GM18861 (cell line): ENCODE results near the gene GZMM.

Source experiments
- ATAC-seq: cut with Tn5 transposase; IDR thresholded peaks from one replicate; pipeline ENCODE4 v1.9.1; 2021; ENCODE audit not compliant: unreplicated experiment

Gene GZMM

GRCh38 chr19:533364-534058, 10.3 kb upstream of the GZMM start:
- no peak for ATAC-seq

DNA sequence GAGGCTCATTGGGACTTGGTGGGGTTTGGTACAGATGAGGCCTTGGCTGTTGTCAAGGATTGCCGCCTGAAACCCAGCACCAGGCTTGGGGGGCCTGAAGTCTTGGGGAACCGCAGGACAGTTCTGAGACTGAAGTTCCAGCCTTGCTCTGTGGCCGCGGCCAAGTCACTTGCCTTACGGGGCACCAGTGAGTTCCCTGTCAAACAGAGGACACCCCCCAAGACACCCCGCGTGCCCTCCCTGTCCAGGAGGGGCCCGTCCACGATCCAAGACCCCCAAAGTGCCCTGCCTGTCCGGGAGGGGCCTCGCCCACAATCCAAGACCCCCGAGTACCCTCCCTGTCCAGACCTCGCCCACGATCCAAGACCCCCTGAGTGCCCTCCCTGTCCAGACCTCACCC, 9.8 kb upstream of the GZMM start:
- ATAC-seq = no peak

- no peak for ATAC-seq
These were observed 8.6 kb upstream of the GZMM start for GRCh38 chr19:535017-535835.

- no peak for ATAC-seq
These were observed 7.6 kb upstream of the GZMM start for GRCh38 chr19:536031-536880.

GRCh38 chr19:536881-537404, 6.9 kb upstream of the GZMM start:
- ATAC-seq = no peak

- no peak for ATAC-seq
These were observed 5.0 kb upstream of the GZMM start for GRCh38 chr19:538641-539428.

DNA sequence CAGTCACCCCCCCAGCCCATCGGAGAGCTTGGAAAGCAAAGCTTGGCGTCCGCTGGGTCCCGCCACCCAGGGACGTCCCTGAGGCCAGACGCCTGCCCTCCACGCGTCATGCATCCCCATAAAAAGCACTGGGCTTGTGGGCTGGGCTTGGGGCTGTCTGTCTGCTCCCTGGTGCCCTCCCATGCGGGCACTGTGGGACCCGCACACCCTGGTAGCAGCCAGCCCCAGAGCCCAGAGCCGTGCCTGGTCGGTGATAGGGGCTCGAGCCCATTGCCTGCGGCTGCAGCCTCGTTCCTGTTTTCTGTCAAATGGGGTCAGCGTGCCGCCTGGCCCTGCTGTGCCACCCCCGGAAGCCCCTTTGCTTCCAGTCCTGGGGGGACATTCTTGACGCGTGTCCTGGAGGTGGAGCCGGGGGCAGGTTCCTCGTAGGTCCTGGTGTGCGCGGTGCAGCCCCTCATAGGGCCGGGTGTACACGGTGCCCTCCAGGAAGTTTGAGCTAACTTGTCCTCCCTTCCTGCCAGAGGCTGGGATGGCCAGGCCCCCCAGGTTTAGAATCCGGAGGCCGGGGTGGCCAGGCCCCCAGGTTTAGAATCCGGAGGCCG, 4.3 kb upstream of the GZMM start:
- no peak for ATAC-seq

DNA sequence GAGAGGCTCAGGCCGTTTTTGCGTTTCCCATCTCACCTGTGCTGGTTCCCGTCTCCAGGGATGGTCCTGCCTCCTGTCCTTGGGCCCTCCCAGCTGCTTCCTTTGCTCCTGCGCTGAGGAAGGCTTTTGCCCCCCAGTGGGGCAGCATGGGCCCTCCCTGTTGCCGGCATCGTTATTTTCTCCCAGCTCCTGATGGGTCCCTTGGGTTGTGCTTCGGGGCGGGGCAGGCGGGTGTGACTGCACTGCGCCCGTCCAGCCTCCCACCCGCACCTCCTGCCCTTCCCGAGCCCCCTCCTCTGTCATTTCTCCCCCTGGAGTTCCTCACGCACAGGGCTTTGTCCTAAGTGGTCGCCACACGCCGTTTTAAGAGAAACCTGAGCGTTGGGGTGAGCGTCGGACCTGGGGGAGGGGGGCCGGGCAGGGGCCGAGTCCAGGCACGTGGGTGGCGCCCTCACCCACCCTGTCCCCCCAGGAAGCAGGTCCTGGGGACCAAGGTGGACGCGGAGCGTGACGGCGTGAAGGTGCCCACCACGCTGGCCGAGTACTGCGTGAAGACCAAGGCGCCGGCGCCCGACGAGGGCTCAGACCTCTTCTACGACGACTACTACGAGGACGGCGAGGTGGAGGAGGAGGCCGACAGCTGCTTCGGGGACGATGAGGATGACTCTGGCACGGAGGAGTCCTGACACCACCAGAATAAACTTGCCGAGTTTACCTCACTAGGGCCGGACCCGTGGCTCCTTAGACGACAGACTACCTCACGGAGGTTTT, 2.8 kb upstream of the GZMM start:
- ATAC-seq = no peak

DNA sequence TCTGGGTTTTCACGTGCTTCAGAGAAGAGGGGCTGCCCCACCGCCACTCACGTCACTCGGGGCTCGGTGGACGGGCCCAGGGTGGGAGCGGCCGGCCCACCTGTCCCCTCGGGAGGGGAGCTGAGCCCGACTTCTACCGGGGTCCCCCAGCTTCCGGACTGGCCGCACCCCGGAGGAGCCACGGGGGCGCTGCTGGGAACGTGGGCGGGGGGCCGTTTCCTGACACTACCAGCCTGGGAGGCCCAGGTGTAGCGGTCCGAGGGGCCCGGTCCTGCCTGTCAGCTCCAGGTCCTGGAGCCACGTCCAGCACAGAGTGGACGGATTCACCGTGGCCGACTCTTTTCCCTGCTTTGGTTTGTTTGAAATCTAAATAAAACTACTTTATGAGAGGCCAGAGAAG, 2.2 kb upstream of the GZMM start:
- no peak for ATAC-seq

DNA sequence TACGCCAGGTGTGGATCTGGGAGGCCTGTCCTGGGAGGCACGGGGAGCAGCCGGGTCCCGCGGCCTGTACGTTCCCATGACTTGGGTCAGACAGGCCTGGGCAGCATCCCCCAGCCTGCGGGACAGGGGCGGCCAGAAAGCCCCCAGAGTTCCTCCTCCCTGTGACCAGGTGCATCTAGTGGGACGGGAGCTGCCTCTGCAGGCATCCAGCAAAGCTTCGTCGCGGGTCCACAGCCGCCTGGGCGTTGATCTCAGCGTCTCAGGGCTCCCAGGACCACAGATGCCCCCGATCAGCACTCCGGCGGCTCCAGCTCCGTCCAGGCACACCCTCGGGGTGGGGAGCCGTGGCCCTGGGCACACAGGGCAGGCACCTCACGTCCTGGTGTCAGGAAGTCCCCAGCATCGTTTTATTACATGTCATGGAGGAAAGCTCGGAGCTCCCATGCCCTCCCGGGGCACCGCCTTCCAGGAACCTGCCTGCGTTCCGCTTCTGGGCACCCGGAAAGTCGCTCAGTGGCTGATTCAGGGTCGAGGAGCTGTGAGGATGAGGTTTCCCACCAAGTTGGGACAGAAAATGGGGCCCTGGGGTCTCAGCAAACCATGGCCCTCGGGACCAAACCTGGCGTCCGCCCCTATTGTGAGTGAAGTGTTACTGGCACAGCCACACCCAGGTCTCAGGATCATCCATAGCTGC, 1.5 kb upstream of the GZMM start:
- no peak for ATAC-seq

GRCh38 chr19:547117-547516, 3.3 kb downstream of the GZMM start:
- ATAC-seq = no peak

DNA sequence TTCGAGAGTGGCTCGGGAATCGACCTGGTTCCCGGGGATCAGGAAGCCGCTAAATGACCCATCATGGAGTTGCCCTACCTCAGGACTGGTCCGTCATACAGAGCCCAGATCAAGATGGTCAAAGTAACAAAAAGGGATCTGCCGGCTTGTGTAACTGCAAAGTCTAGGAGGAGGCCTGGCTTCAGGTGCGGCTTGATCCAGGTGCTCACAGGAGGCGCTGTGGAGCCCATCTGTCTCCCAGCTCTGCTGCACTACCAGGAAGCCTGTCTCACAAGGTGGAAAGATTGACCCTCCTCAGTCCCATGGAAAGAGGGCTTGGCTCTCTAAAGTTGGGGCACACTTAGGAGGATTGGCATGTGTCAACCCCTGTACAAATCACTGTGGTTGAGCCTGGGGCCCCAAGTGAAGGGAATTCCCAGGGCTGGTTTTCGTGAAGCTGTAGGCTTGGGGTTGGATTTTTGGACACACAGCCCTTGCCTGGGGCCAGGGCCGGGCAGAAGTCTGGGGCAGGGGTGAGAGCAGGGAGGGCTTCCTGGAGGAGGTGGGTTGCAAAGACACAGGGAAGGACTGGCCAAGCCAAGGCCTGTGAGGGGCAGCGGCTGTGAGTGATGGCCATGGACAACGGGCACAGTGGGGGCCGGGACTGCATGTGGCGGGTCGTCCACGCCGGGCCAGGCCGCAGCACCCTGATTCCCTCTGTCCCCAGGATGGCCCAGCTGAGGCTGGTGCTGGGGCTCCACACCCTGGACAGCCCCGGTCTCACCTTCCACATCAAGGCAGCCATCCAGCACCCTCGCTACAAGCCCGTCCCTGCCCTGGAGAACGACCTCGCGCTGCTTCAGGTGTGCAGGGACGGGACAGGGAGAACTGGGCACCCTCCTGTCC, 4.2 kb downstream of the GZMM start:
- ATAC-seq = no peak

- ATAC-seq = no peak
These were observed 5.3 kb downstream of the GZMM start for GRCh38 chr19:548886-549830.

DNA sequence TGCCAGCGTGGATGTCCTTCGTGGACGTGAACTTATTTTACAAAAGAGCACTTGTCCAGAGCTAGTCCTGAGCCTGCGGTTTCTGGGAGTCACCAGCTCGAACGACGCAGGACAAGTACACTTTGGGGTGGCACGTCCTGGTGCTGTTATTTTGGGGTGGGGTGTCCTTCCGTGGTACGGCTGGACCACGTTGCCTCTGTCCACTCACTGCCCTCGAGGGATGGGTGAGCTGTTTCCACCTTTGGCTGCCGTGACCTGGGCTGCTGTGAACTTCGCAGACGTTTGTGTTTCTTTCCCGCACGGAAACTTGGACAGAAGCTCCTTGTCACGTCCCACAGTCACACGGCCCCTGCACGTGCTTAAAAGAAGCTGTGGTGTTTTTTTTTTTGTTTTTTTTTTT, 11.0 kb downstream of the GZMM start:
- no peak for ATAC-seq

DNA sequence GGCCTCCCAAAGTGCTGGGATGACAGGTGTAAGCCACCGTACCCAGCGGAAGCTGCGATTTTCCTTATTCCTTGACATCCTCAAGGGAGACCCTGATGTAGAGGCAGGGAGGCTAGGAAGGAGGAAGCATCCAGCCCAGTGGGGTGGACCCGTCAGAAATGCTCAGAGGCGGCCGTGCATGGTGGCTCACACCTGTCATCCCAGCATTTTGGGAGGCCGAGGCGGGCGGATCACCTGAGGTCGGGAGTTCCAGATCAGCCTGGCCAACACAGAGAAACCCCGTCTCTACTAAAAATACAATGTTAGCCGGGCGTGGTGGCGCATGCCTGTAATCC, 11.6 kb downstream of the GZMM start:
- ATAC-seq = no peak

DNA sequence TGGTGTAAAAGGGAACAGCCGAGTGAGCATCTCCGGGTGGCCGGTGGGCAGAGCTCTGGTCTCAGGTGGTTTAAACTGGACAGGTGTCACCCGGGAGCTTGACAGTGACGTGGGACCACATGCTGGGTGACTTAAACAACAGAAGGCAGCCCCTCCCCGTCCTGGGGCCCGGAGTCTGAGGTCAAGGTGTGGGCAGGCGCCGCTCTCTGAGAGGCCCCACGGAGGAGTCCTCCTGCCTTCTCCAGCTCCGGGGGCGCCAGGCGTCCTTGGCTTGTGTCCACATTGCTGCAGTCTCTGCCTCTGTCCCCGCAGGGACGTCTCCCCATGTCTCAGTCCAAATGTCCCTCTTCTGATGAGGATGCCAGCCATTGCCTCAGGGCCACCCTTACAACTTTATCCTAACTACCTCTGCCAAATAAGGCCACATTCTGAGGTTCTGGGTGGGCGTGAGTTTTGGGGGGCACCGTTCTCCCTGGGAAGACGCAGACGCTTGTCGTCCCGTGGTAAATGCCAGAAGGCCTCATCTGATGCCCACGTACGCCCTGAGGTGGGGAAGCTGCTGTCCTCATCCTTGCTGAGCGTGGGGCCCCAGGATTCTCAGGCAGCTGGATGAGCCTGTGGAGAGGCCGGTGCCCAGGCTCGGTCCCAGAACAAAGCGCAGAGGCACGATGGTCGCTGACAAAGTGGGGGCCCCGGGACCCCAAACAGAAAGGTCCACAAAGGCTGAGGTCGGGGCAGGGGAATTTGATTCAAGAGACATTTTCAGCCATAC, 12.9 kb downstream of the GZMM start:
- ATAC-seq = no peak
